VCaP (cell line): ENCODE measurements around the gene MCF2L.

Experiments used
- H3K27ac ChIP-seq: fragments of 450-650 bp; 2 replicates; pipeline ENCODE4 v1.5.1; 2017
- CTCF ChIP-seq: fragments of 450-650 bp; conservative IDR thresholded peaks from 2 replicates; pipeline ENCODE4 v1.5.1; 2017; ENCODE audit warnings: mild to moderate bottlenecking, moderate library complexity

Gene MCF2L

GRCh38 chr13:112983428-112984196 is 14.6 kb downstream of the MCF2L start:
- peak overlapping the region; percentile 63 for H3K27ac ChIP-seq
- TF ChIP-seq CTCF, result no peak

- TF ChIP-seq CTCF, result no peak
- peak overlapping the region; percentile 63 for H3K27ac ChIP-seq
These were observed 15.5 kb downstream of the MCF2L start for GRCh38 chr13:112984501-112984900.

- no peak for TF ChIP-seq CTCF
- peak overlapping the region; percentile 63 for H3K27ac ChIP-seq
These were observed 16.2 kb downstream of the MCF2L start for GRCh38 chr13:112984954-112985802.

- peak overlapping the region; percentile 63 for H3K27ac ChIP-seq
- TF ChIP-seq CTCF, result no peak
These were observed 16.9 kb downstream of the MCF2L start for GRCh38 chr13:112985803-112986408.

GRCh38 chr13:112986470-112986869 is 17.5 kb downstream of the MCF2L start:
- H3K27ac ChIP-seq, result no peak overlapping the region
- no peak for TF ChIP-seq CTCF

- no peak for TF ChIP-seq CTCF
- H3K27ac ChIP-seq, result no peak overlapping the region
These were observed 18.1 kb downstream of the MCF2L start for GRCh38 chr13:112986946-112987681.
